Osteoblast (primary cell): ENCODE measurements around the gene TMEM266. TPM values are rescaled to one million over a fixed set of nuclear protein-coding genes. Genes with fewer than 3 reads are reported as not detected.

Experiments
- DNase-seq: peaks from one replicate; pipeline ENCODE4 v3.0.0; 2011; ENCODE audit warnings: low spot score, mixed read lengths; ENCODE audit not compliant: insufficient read length; ENCODE audit errors: missing footprints
- H2AFZ ChIP-seq: 2 replicates; pipeline ENCODE4 v1.6.0; 2011; ENCODE audit warnings: mild to moderate bottlenecking, low read length
- H3K27ac ChIP-seq: 2 replicates; pipeline ENCODE4 v1.5.1; 2011; ENCODE audit warnings: mild to moderate bottlenecking, low read depth, low read length, moderate library complexity
- H3K27me3 ChIP-seq: 2 replicates; pipeline ENCODE4 v1.6.0; 2012; ENCODE audit warnings: mild to moderate bottlenecking, control low read depth, inconsistent platforms, low read length, moderate library complexity; ENCODE audit not compliant: insufficient read depth
- H3K36me3 ChIP-seq: 2 replicates; pipeline ENCODE4 v1.5.1; 2011; ENCODE audit warnings: mild to moderate bottlenecking, low read length, control low read depth, moderate library complexity; ENCODE audit not compliant: insufficient read depth
- H3K4me1 ChIP-seq: 2 replicates; pipeline ENCODE4 v1.5.1; 2011; ENCODE audit warnings: mild to moderate bottlenecking, low read length, control low read depth, moderate library complexity; ENCODE audit not compliant: insufficient read depth
- H3K4me2 ChIP-seq: 2 replicates; pipeline ENCODE4 v1.6.0; 2011; ENCODE audit warnings: mild to moderate bottlenecking, low read length; ENCODE audit not compliant: insufficient read depth
- H3K4me3 ChIP-seq: fragments of 200-600 bp; sonication (generic); 3 replicates; pipeline ENCODE4 v1.5.1; 2012; ENCODE audit warnings: mild to moderate bottlenecking, low read length, inconsistent platforms; ENCODE audit not compliant: insufficient read depth
- H3K79me2 ChIP-seq: 2 replicates; pipeline ENCODE4 v1.6.0; 2012; ENCODE audit warnings: mild to moderate bottlenecking, low read length, control low read depth, inconsistent platforms; ENCODE audit not compliant: insufficient read depth
- H3K9me3 ChIP-seq: 2 replicates; pipeline ENCODE4 v1.5.1; 2011; ENCODE audit warnings: low read depth, low read length, control low read depth
- H4K20me1 ChIP-seq: 2 replicates; pipeline ENCODE4 v1.6.0; 2012; ENCODE audit warnings: mild to moderate bottlenecking, low read length, control low read depth; ENCODE audit not compliant: insufficient read depth
- CTCF ChIP-seq: IDR thresholded peaks from 2 replicates; pipeline ENCODE4 v1.5.1; 2011; ENCODE audit warnings: mild to moderate bottlenecking, low read depth, low read length, moderate library complexity; ENCODE audit errors: extremely low read depth
- total RNA-seq: library from RNA; depleted of rRNA; stranded (reverse); fragments of >200 nt; gene quantifications from 2 replicates; pipeline ENCODE4 v1.2.3, GENCODE V29; 2012

The TMEM266 gene
- total RNA-seq, 1 donor, result not detected

GRCh38 chr15:76099388-76099787 lies 39.6 kb downstream of the TMEM266 start:
- Histone ChIP-seq H3K4me2 (no peak overlapping the region), H3K36me3 (no peaks in the 10 kb centered on the region), H3K9me3 (no peaks in the 10 kb centered on the region), H3K4me1 (no peaks in the 10 kb centered on the region), H3K4me3 (no peak overlapping the region), H2AFZ (no peak overlapping the region), H4K20me1 (no peaks in the 10 kb centered on the region), H3K27ac (no peak overlapping the region), H3K79me2 (no peaks in the 10 kb centered on the region), H3K27me3 (peaks cover 11% of the 10 kb centered on the region)
- TF ChIP-seq CTCF, result no peak
- DNase-seq, result no peak

GRCh38 chr15:76100361-76100760 lies 40.6 kb downstream of the TMEM266 start:
- TF ChIP-seq CTCF, result no peak
- H3K9me3 ChIP-seq, result no peaks in the 10 kb centered on the region
- H3K36me3 ChIP-seq, result no peaks in the 10 kb centered on the region
- no peaks in the 10 kb centered on the region for H3K79me2 ChIP-seq
- H3K4me2 ChIP-seq, result no peak overlapping the region
- no peak overlapping the region for H2AFZ ChIP-seq
- H3K27me3 ChIP-seq, result peaks cover 11% of the 10 kb centered on the region
- no peak overlapping the region for H3K27ac ChIP-seq
- DNase-seq, result no peak
- no peaks in the 10 kb centered on the region for H3K4me1 ChIP-seq
- no peak overlapping the region for H3K4me3 ChIP-seq
- no peaks in the 10 kb centered on the region for H4K20me1 ChIP-seq

GRCh38 chr15:76101655-76102054 lies 41.9 kb downstream of the TMEM266 start:
- no peaks in the 10 kb centered on the region for H3K79me2 ChIP-seq
- no peak overlapping the region for H2AFZ ChIP-seq
- no peaks in the 10 kb centered on the region for H3K4me1 ChIP-seq
- no peaks in the 10 kb centered on the region for H3K9me3 ChIP-seq
- no peak for DNase-seq
- no peak overlapping the region for H3K4me3 ChIP-seq
- no peaks in the 10 kb centered on the region for H4K20me1 ChIP-seq
- H3K27ac ChIP-seq, result no peak overlapping the region
- TF ChIP-seq CTCF, result no peak
- H3K36me3 ChIP-seq, result no peaks in the 10 kb centered on the region
- no peak overlapping the region for H3K4me2 ChIP-seq
- peaks cover 11% of the 10 kb centered on the region for H3K27me3 ChIP-seq

GRCh38 chr15:76105391-76105790 lies 45.6 kb downstream of the TMEM266 start:
- no peaks in the 10 kb centered on the region for H3K36me3 ChIP-seq
- H3K4me3 ChIP-seq, result no peak overlapping the region
- TF ChIP-seq CTCF, result no peak
- H3K27ac ChIP-seq, result no peak overlapping the region
- DNase-seq, result no peak
- no peaks in the 10 kb centered on the region for H3K79me2 ChIP-seq
- H4K20me1 ChIP-seq, result no peaks in the 10 kb centered on the region
- no peaks in the 10 kb centered on the region for H3K9me3 ChIP-seq
- no peaks in the 10 kb centered on the region for H3K4me1 ChIP-seq
- H3K27me3 ChIP-seq, result peaks cover 11% of the 10 kb centered on the region
- H3K4me2 ChIP-seq, result no peak overlapping the region
- no peak overlapping the region for H2AFZ ChIP-seq
